ENCODE results near the gene DPP8. TPM values are rescaled to one million over a fixed set of nuclear protein-coding genes. Genes with fewer than 3 reads are reported as not detected.

The DPP8 gene
- total and polyA plus RNA-seq, 10 of the 15 experiments (the other 5 are each of a cell fraction or from before 2014, with no cell fraction given), result 12.0 to 30.6 (median 24.3) TPM

GRCh38 chr15:65406424-65407000 is 111.0 kb downstream of the DPP8 start (continued):
- TF ChIP-seq E4F1 (IDR thresholded peaks at IDR 0.05; ENCODE audit: borderline replicate concordance, partially characterized antibody), result no peak
- TF ChIP-seq PML (IDR thresholded peaks at IDR 0.05; ENCODE audit: low read length), result no peak
- TF ChIP-seq SUPT20H (IDR thresholded peaks at IDR 0.05; ENCODE audit: borderline replicate concordance, control insufficient read depth, low read depth, low read length), result no peak
- no peak for TF ChIP-seq FOS (IDR thresholded peaks at IDR 0.05; ENCODE audit: borderline replicate concordance, extremely low read depth, insufficient read length)
- no peak for TF ChIP-seq POLR2AphosphoS2 (IDR thresholded peaks at IDR 0.05; ENCODE audit: low read depth, low read length)
- TF ChIP-seq PKNOX1 (IDR thresholded peaks at IDR 0.05), result no peak
- TF ChIP-seq IRF5 (IDR thresholded peaks at IDR 0.05; ENCODE audit: borderline replicate concordance), result no peak
- TF ChIP-seq NR2F1 (conservative IDR thresholded peaks at IDR 0.05), result no peak
